ENCODE results near the gene CPEB4. TPM values are rescaled to one million over a fixed set of nuclear protein-coding genes. Genes with fewer than 3 reads are reported as not detected.

Gene CPEB4
- total and polyA plus RNA-seq, 2 of the 4 experiments (the other 2 are of a cell fraction), result 7.8 to 22.6 TPM

GRCh38 chr5:173916233-173916632 lies 28.1 kb downstream of the CPEB4 start:
- TF ChIP-seq RAD21 (IDR thresholded peaks at IDR 0.05; ENCODE audit: low read length), result no peak
- no peak for TF ChIP-seq USF2 (IDR thresholded peaks at IDR 0.05; ENCODE audit: low read depth, low read length)
- TF ChIP-seq MXI1 (IDR thresholded peaks at IDR 0.05; ENCODE audit: borderline replicate concordance, low read depth, low read length), result no peak
- no peak for TF ChIP-seq FOS (IDR thresholded peaks at IDR 0.05; ENCODE audit: low read depth, low read length)
- no peak for TF ChIP-seq MAZ (IDR thresholded peaks at IDR 0.05; ENCODE audit: borderline replicate concordance, low read depth, low read length)
- TF ChIP-seq ELK1 (IDR thresholded peaks at IDR 0.05; ENCODE audit: borderline replicate concordance, low read depth, low read length), result no peak
- TF ChIP-seq SMC3 (IDR thresholded peaks at IDR 0.05; ENCODE audit: low read depth, low read length), result no peak
- peaks cover 5 to 17% of the 10 kb centered on the region in 2 experiments; a peak in 3 of 4 replicates for H3K79me1 ChIP-seq (ENCODE audit: low read depth in 1 of 2, low read length in 2 of 2)
- no peak overlapping the region for H3K14ac ChIP-seq (replicated peaks; ENCODE audit: low read depth, low read length)
- intact Hi-C loops (cut with micrococcal nuclease), result loop anchor here (10.0 kb wide), 1 partner anchor 399 kb away; no protein-coding TSS in a partner anchor
- no peaks in the 10 kb centered on the region for H3K9me3 ChIP-seq (ENCODE audit: control insufficient read depth, insufficient read depth, low read length)
- 100% methylated on average over 1 of the region's 3 CpGs; no CpG with 5 or more reads in 1 of the 2 experiments for WGBS, 2 experiments (ENCODE audit: extremely low coverage in 2 of 2, insufficient read length in 1 of 2)
- in situ Hi-C loops (cut with MboI; ENCODE audit: low sequenced_read_pairs), result no loop called here
- no peak overlapping the region for H2AK9ac ChIP-seq (replicated peaks; ENCODE audit: low read depth, low read length, poor library complexity)
- H3K27ac ChIP-seq (ENCODE audit: insufficient read depth, low read length), result no peak overlapping the region
- H4K20me1 ChIP-seq (ENCODE audit: insufficient read depth, low read length), result no peaks in the 10 kb centered on the region
- 0 out of 2 replicates have a peak, but pooled peaks cover under 1% of the 10 kb centered on the region for H3K9me1 ChIP-seq (ENCODE audit: insufficient read depth, low read length)
- no peak overlapping the region for H2BK5ac ChIP-seq (ENCODE audit: low read depth, low read length, poor library complexity, severe bottlenecking)
- no peak overlapping the region for H2BK120ac ChIP-seq (ENCODE audit: low read depth, low read length)
- CTCF ChIA-PET, result no interaction called here
- H3K18ac ChIP-seq (ENCODE audit: low read depth, low read length), result no peak overlapping the region
- no peak overlapping the region for H2AK5ac ChIP-seq (ENCODE audit: low read depth, low read length)
- H2BK20ac ChIP-seq (ENCODE audit: low read depth, low read length), result no peak overlapping the region
- H3K36me3 ChIP-seq (ENCODE audit: control insufficient read depth, insufficient read depth, low read length), result peaks cover 3% of the 10 kb centered on the region
- no peak overlapping the region for H3K4ac ChIP-seq (ENCODE audit: low read depth, low read length)
- H3K56ac ChIP-seq (ENCODE audit: extremely low read depth, insufficient read depth, low read length), result no peak overlapping the region
- no peak overlapping the region for H2AFZ ChIP-seq (replicated peaks; ENCODE audit: low read length, poor library complexity)
- H4K8ac ChIP-seq (ENCODE audit: low read depth in 2 of 2, low read length in 2 of 2), result no peak overlapping the region
- no peak overlapping the region for H3K9ac ChIP-seq (ENCODE audit: low read depth, low read length)
- ATAC-seq (ENCODE audit: low read depth) (no peak), DNase-seq (no peak)
- no peak overlapping the region for H3K4me2 ChIP-seq (ENCODE audit: low read depth, low read length)
- dilution Hi-C loops (cut with HindIII; ENCODE audit: low sequenced_read_pairs, unreplicated experiment), result no loop called here
- no peak overlapping the region for H3K4me3 ChIP-seq (ENCODE audit: insufficient read depth, low read depth, low read length)
- no peak overlapping the region for H4K91ac ChIP-seq (ENCODE audit: insufficient read depth, low read depth, low read length)
- no TSS peak for BruUV-seq (replicated peaks)
- H3K4me1 ChIP-seq (ENCODE audit: control insufficient read depth, insufficient read depth, low read length), result peaks cover 2% of the 10 kb centered on the region; the same call in 1 of the 2 replicates
- H2BK15ac ChIP-seq (ENCODE audit: low read depth, low read length), result no peak overlapping the region
- H3K27me3 ChIP-seq (ENCODE audit: control insufficient read depth, insufficient read depth, low read length), result no peaks in the 10 kb centered on the region
- no peak overlapping the region for H3K23ac ChIP-seq (ENCODE audit: low read depth, low read length)
- POLR2A ChIA-PET (ENCODE audit: unreplicated experiment), result no interaction called here
- no peak overlapping the region for H4K5ac ChIP-seq (ENCODE audit: low read depth, low read length)

All from IMR-90 (cell line).